OCI-M2 (cell line): Measurements from ENCODE around the gene RAD51AP2.

ENCODE experiments used
- DNase-seq: peaks from one replicate; lab custom pipeline; 2025; ENCODE audit not compliant: unreplicated experiment; lab: John Stamatoyannopoulos, UW

RAD51AP2 gene

DNA sequence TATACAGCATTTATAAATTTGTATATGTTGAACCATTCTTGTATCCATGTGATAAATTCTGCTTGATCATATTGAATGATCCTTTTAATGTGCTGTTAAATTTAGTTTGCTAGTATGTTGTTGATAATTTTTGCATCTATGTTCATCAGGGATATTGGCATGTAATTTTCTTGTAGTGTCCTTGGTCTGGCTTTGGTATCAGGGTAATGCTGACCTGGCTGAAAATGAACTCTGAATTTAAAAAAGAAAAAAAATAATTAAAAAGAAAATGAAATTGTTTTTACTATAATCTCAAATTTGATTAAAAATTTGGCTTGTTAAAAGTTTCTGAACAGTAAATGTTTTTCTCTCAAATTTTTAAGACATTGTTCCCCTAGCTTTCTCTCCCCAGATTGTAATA lies 46.3 kb downstream of the RAD51AP2 start:
- DNase-seq: no peak

DNA sequence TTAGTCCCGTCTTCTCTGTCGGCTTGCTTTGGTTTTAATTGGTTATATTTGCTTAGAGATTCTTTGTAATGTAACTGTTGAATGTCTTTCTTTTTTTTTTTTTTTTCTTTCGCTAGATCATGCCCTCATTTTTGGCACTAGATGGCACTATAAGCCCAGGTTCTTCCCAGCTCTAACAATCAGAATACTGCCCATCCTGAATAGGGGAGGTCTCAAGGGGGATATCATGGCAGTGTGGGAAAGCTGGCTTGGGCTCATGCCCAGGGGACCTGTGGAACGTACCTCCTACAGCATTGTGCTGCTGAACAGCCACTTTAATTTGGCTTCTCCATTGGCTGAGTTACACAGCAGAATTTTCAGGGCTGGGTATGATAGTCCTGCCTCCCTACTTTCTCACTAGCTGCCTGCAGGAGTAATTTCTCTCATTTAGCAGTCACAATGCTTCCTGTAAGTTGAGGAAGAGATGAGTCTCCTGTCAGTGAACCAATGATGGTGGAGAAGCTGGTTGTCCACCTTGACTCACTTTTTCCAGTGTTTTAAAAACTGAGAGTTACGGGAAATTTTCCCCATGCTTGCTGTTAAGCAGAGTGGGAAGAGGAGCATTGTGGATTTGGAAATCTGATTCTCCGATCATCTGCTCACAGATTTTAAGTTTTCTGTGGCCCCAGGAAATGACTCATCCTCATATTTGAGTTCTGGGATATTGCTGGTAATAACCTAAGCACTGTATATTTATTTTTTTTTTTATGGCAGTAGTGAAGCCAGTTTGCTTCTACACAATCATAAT lies 47.2 kb downstream of the RAD51AP2 start:
- DNase-seq: no peak

DNA sequence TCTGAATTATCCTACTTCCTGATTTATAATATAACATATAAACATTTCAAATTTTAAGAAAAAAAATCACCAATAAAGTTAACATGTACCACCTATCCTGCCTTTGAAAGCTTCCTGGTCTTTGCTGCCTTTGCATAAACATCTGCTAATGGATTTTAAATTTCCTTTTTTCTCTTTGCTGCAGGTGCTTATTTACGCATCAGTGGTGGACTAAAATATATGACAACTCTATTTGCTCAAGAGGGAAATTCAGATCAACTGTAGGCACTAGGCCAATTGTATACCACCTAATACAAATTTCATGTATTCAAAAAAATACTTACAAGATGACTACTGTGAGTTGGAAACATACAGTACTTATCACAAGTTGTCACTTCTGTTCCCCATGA lies 57.2 kb downstream of the RAD51AP2 start:
- no peak for DNase-seq
